OCI-LY3 (cell line): Measurements from ENCODE around the gene ZGLP1.

Source experiments
- H2AFZ ChIP-seq: fragments of 200-600, 300-600 bp; shearing (Covaris generic); 2 replicates; pipeline ENCODE4 v1.6.0; 2014; ENCODE audit warnings: antibody characterized with exemption, low read depth, low read length
- H3K27ac ChIP-seq: fragments of 200-600, 300-600 bp; sonication (generic); 2 replicates; pipeline ENCODE4 v1.5.1; 2014; ENCODE audit warnings: mild to moderate bottlenecking, low read length, moderate library complexity, mixed read lengths
- H3K27me3 ChIP-seq: fragments of 200-600, 300-600 bp; sonication (generic); 2 replicates; pipeline ENCODE4 v1.6.1; 2014; ENCODE audit warnings: low read depth, low read length, mixed read lengths
- H3K36me3 ChIP-seq: fragments of 200-600, 300-600 bp; sonication (generic); replicated peaks from 2 replicates; pipeline ENCODE3; 2014; ENCODE audit warnings: low read depth, low read length, mixed read lengths
- H3K4me1 ChIP-seq: fragments of 300-600, 200-600 bp; sonication (generic); 2 replicates; pipeline ENCODE4 v1.6.1; 2014; ENCODE audit warnings: low read length, mixed read lengths
- H3K4me2 ChIP-seq: fragments of 200-600, 300-600 bp; sonication (generic); 2 replicates; pipeline ENCODE4 v1.6.1; 2014; ENCODE audit warnings: low read length, mixed read lengths
- H3K4me3 ChIP-seq: fragments of 300-600, 200-600 bp; sonication (generic); 2 replicates; pipeline ENCODE4 v1.5.1; 2014; ENCODE audit warnings: antibody characterized with exemption, mild to moderate bottlenecking, low read length, moderate library complexity
- H3K79me2 ChIP-seq: fragments of 300-600, 200-600 bp; shearing (Covaris generic); 2 replicates; pipeline ENCODE4 v1.6.1; 2014; ENCODE audit warnings: mild to moderate bottlenecking, low read length, mixed read lengths
- H3K9ac ChIP-seq: fragments of 300-600, 200-600 bp; shearing (Covaris generic); 2 replicates; pipeline ENCODE4 v1.6.0; 2014; ENCODE audit warnings: mild to moderate bottlenecking, low read length, moderate library complexity
- H3K9me3 ChIP-seq: fragments of 200-600, 300-600 bp; shearing (Covaris generic); 2 replicates; pipeline ENCODE4 v1.6.1; 2014; ENCODE audit warnings: low read length, mixed read lengths; ENCODE audit not compliant: insufficient read depth
- H4K20me1 ChIP-seq: fragments of 200-600, 300-600 bp; sonication (generic); 2 replicates; pipeline ENCODE4 v1.6.1; 2016; ENCODE audit warnings: low read length, mixed read lengths; ENCODE audit not compliant: insufficient read depth
- CTCF ChIP-seq: fragments of 200-600, 300-600 bp; sonication (generic); IDR thresholded peaks from 2 replicates; pipeline ENCODE4 v1.5.1; 2014; ENCODE audit warnings: antibody characterized with exemption, low read length, low read depth
- EZH2phosphoT487 ChIP-seq: fragments of 200-600 bp; shearing (Covaris generic); IDR thresholded peaks from 2 replicates; pipeline ENCODE4 v1.6.1; 2018; ENCODE audit warnings: antibody characterized with exemption, mixed run types, low read depth

The ZGLP1 gene

DNA sequence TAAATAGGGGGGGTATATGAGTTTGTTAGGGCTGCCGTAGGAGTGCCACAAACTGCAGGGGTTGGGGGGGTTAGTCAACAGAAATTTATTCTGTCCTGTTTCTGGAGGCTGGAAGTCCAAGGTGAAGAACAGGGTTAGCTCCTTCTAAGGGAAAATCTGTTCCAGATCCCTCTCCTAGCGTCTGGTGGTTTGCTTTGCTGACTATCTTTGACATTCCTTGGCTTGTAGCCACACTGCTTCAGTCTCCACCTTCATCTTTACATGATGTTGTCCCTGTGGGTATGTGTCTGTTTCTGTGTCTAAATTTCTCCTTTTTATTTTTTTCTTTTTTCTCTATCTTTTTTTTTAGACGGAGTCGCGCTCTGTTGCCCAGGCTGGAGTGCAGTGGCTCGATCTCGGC lies 46.8 kb downstream of the ZGLP1 start:
- no peak overlapping the region for H3K27ac ChIP-seq
- no peaks in the 10 kb centered on the region for H3K9me3 ChIP-seq
- no peaks in the 10 kb centered on the region for H3K27me3 ChIP-seq
- H3K4me1 ChIP-seq = peaks cover 3% of the 10 kb centered on the region; the same call in 1 of the 2 replicates
- no peak overlapping the region for H3K4me2 ChIP-seq
- no peak for TF ChIP-seq CTCF
- TF ChIP-seq EZH2phosphoT487 = no peak
- peaks cover 21% of the 10 kb centered on the region for H3K36me3 ChIP-seq
- no peak overlapping the region for H3K4me3 ChIP-seq
- no peaks in the 10 kb centered on the region for H3K79me2 ChIP-seq
- H2AFZ ChIP-seq = no peak overlapping the region
- no peaks in the 10 kb centered on the region for H4K20me1 ChIP-seq
- no peak overlapping the region for H3K9ac ChIP-seq

GRCh38 chr19:10260141-10260584 lies 49.5 kb downstream of the ZGLP1 start:
- Histone ChIP-seq H3K4me3 (no peak overlapping the region), H3K9ac (no peak overlapping the region), H3K4me1 (peaks cover 3% of the 10 kb centered on the region; the same call in 1 of the 2 replicates), H3K79me2 (peaks cover 2% of the 10 kb centered on the region; the same call in 1 of the 2 replicates), H3K4me2 (no peak overlapping the region), H4K20me1 (no peaks in the 10 kb centered on the region), H3K27me3 (no peaks in the 10 kb centered on the region), H3K27ac (no peak overlapping the region), H2AFZ (no peak overlapping the region), H3K36me3 (peaks cover 38% of the 10 kb centered on the region), H3K9me3 (no peaks in the 10 kb centered on the region)
- TF ChIP-seq CTCF (no peak), EZH2phosphoT487 (no peak)

DNA sequence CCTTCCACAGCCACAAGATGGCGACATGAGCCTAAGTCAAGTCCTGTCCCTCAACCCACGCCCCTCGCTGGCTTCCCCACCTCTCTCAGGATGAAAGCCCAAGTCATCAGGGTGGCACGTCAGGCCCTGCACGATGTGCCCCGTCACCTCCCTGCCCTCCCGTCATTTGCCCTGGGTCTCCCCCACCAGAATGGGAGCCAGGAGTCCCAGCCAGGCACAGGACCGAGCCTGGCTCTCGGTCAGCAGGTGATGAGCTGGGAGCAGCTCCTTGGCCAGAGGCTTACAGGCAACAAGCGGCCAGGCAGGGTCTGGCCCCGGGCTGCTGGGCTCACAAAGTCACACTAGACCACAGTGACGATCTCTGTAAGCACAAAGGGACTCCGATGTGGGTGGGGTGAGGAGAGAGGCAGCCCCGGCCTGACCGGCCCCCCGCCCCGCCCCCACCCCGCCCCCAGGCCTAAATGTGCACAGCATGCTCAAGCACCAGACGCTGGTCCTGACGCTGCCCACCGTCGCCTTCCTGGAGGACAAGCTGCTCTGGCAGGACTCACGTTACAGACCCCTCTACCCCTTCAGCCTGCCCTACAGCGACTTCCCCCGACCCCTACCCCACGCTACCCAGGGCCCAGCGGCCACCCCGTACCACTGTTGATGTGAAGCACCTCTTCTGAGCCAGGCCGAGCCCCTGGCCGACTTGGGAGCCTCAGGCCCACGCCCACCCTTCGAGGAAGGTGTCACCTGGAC lies 50.3 kb downstream of the ZGLP1 start:
- peaks cover 5% of the 10 kb centered on the region; the same call in 1 of the 2 replicates for H3K79me2 ChIP-seq
- H3K27ac ChIP-seq = no peak overlapping the region

More for the DNA sequence above, 50.3 kb downstream of the ZGLP1 start:
- Histone ChIP-seq H4K20me1 (no peaks in the 10 kb centered on the region), H3K9me3 (no peaks in the 10 kb centered on the region), H3K27me3 (no peaks in the 10 kb centered on the region), H3K36me3 (peaks cover 45% of the 10 kb centered on the region), H2AFZ (no peak overlapping the region), H3K4me3 (no peak overlapping the region), H3K4me1 (peaks cover 3% of the 10 kb centered on the region; the same call in 1 of the 2 replicates), H3K9ac (no peak overlapping the region), H3K4me2 (no peak overlapping the region; the same call in 1 of the 2 replicates)
- no peak for TF ChIP-seq EZH2phosphoT487
- peak; percentile 77 for TF ChIP-seq CTCF
